Keratinocyte (primary cell): Measurements from ENCODE around the gene SLC7A1. TPM values are rescaled to one million over a fixed set of nuclear protein-coding genes. Genes with fewer than 3 reads are reported as not detected.

Experiments
- DNase-seq: peaks from one replicate; pipeline ENCODE4 v3.0.0-alpha.2; 2011; ENCODE audit warnings: low read depth, missing footprints, low spot score
- FAIRE-seq: peaks from 2 replicates; lab custom pipeline; 2011; peaks lifted over from hg19 to GRCh38; lab: Jason Lieb, UNC
- H2AFZ ChIP-seq: 2 replicates; pipeline ENCODE4 v1.6.0; 2012; ENCODE audit warnings: low read length, control low read depth, inconsistent platforms; ENCODE audit not compliant: control insufficient read depth
- H3K27ac ChIP-seq: 2 replicates; pipeline ENCODE4 v1.5.1; 2011; ENCODE audit warnings: low read length; ENCODE audit not compliant: control insufficient read depth, insufficient read depth
- H3K27me3 ChIP-seq: 3 replicates; pipeline ENCODE4 v1.6.0; 2011; ENCODE audit warnings: low read length; ENCODE audit not compliant: control insufficient read depth, insufficient read depth; ENCODE audit errors: extremely low read depth
- H3K36me3 ChIP-seq, 2 experiments: 2 replicates in 1 of 2; 3 replicates in 1 of 2; pipeline ENCODE4 v1.5.1; 2011; ENCODE audit warnings: low read length in 2 of 2, mild to moderate bottlenecking in 1 of 2; ENCODE audit not compliant: control insufficient read depth in 2 of 2, insufficient read depth in 2 of 2; ENCODE audit errors: extremely low read depth in 1 of 2
- H3K4me1 ChIP-seq: 3 replicates; pipeline ENCODE4 v1.5.1; 2011; ENCODE audit warnings: low read length; ENCODE audit not compliant: control insufficient read depth, insufficient read depth; ENCODE audit errors: extremely low read depth
- H3K4me2 ChIP-seq: 3 replicates; pipeline ENCODE4 v1.6.0; 2011; ENCODE audit warnings: low read depth, low read length; ENCODE audit not compliant: control insufficient read depth, insufficient read depth; ENCODE audit errors: extremely low read depth
- H3K4me3 ChIP-seq, 3 experiments: fragments of 200-600 bp in 1 of 3; sonication (generic) in 1 of 3; 2 replicates in 2 of 3; 3 replicates in 1 of 3; pipeline ENCODE4 v1.5.1; 2011 to 2016; ENCODE audit warnings: low read length in 3 of 3, mild to moderate bottlenecking in 3 of 3, control low read depth in 2 of 3, inconsistent platforms in 1 of 3, low read depth in 1 of 3, mixed read lengths in 1 of 3, mixed run types in 1 of 3, moderate library complexity in 1 of 3; ENCODE audit not compliant: control insufficient read depth in 2 of 3, insufficient read depth in 2 of 3; ENCODE audit errors: extremely low read depth in 1 of 3
- H3K79me2 ChIP-seq: 2 replicates; pipeline ENCODE4 v1.6.0; 2012; ENCODE audit warnings: low read length; ENCODE audit not compliant: control insufficient read depth, insufficient read depth
- H3K9ac ChIP-seq: 3 replicates; pipeline ENCODE4 v1.6.0; 2011; ENCODE audit warnings: low read length; ENCODE audit not compliant: control insufficient read depth, insufficient read depth; ENCODE audit errors: extremely low read depth
- H3K9me1 ChIP-seq: 3 replicates; pipeline ENCODE4 v1.6.0; 2011; ENCODE audit warnings: low read length; ENCODE audit not compliant: control insufficient read depth, insufficient read depth; ENCODE audit errors: extremely low read depth
- H3K9me3 ChIP-seq: 2 replicates; pipeline ENCODE4 v1.5.1; 2012; ENCODE audit warnings: low read depth, low read length; ENCODE audit not compliant: control insufficient read depth
- H4K20me1 ChIP-seq: 3 replicates; pipeline ENCODE4 v1.6.0; 2011; ENCODE audit warnings: low read length; ENCODE audit not compliant: control insufficient read depth, insufficient read depth; ENCODE audit errors: extremely low read depth
- EZH2 ChIP-seq: IDR thresholded peaks from one replicate; pipeline ENCODE4 v1.6.1; 2012; ENCODE audit warnings: inconsistent platforms, mild to moderate bottlenecking, low read length, moderate library complexity
- dilution Hi-C: fragments of 300-500 bp; cut with MboI; formaldehyde crosslinking; loops from one replicate; pipeline ENCODE4 v1.7.0; 2020; ENCODE audit warnings: low sequenced_read_pairs; ENCODE audit not compliant: extremely low pct_ligation_motif_present
- polyA plus RNA-seq, 5 experiments: library from polyadenylated mRNA; depleted of rRNA in 3 of 5; stranded (reverse) in 3 of 5; stranded (forward) in 1 of 5; unstranded in 1 of 5; fragments of >200 nt; gene quantifications; 1 replicate in 1 of 5; 2 replicates in 3 of 5; 3 replicates in 1 of 5; pipeline versions ENCODE4 v1.2.1 to v1.2.3, GENCODE V29; 2011 to 2012; ENCODE audit warnings: missing spikeins in 2 of 5, low read depth in 1 of 5, low replicate concordance in 1 of 5
- TF ChIP-seq, protein P1 (sequence below), 3 experiments: IDR thresholded peaks in 1 of 3; conservative IDR thresholded peaks in 1 of 3; optimal IDR thresholded peaks in 1 of 3; 2 replicates in 2 of 3; 3 replicates in 1 of 3; pipeline versions ENCODE3 to v1.5.1; 2011; ENCODE audit warnings: low read length in 3 of 3, mild to moderate bottlenecking in 3 of 3, moderate library complexity in 2 of 3, control low read depth in 1 of 3, inconsistent platforms in 1 of 3; ENCODE audit not compliant: insufficient read depth in 2 of 3; ENCODE audit errors: extremely low read depth in 1 of 3

Gene SLC7A1
- polyA plus RNA-seq, 1 donor (not counting 4 experiments of a cell fraction or from before 2014, with no cell fraction given): 41.5 TPM

GRCh38 chr13:29499506-29500165 lies 95.9 kb downstream of the SLC7A1 start:
- Histone ChIP-seq H3K79me2 (no peaks in the 10 kb centered on the region), H2AFZ (no peak overlapping the region), H4K20me1 (no peaks in the 10 kb centered on the region), H3K9me1 (no peaks in the 10 kb centered on the region), H3K9ac (no peak overlapping the region), H3K27ac (no peak overlapping the region), H3K4me3 (no peak overlapping the region), H3K4me1 (peaks cover 5% of the 10 kb centered on the region), H3K36me3 (no peaks in the 10 kb centered on the region), H3K4me2 (no peak overlapping the region), H3K9me3 (no peaks in the 10 kb centered on the region), H3K27me3 (peaks cover 16% of the 10 kb centered on the region)
- DNase-seq: no peak
- no peak for FAIRE-seq
- dilution Hi-C loops: no loop called here
- TF ChIP-seq, protein P1, sequence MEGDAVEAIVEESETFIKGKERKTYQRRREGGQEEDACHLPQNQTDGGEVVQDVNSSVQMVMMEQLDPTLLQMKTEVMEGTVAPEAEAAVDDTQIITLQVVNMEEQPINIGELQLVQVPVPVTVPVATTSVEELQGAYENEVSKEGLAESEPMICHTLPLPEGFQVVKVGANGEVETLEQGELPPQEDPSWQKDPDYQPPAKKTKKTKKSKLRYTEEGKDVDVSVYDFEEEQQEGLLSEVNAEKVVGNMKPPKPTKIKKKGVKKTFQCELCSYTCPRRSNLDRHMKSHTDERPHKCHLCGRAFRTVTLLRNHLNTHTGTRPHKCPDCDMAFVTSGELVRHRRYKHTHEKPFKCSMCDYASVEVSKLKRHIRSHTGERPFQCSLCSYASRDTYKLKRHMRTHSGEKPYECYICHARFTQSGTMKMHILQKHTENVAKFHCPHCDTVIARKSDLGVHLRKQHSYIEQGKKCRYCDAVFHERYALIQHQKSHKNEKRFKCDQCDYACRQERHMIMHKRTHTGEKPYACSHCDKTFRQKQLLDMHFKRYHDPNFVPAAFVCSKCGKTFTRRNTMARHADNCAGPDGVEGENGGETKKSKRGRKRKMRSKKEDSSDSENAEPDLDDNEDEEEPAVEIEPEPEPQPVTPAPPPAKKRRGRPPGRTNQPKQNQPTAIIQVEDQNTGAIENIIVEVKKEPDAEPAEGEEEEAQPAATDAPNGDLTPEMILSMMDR (optimal IDR thresholded peaks at IDR 0.05 in 1 of 3, IDR thresholded peaks at IDR 0.05 in 1 of 3, conservative IDR thresholded peaks at IDR 0.05 in 1 of 3; ENCODE audit: extremely low read depth in 1 of 3, insufficient read depth in 2 of 3, low read length in 3 of 3): no peak
- no peak for TF ChIP-seq EZH2

GRCh38 chr13:29498426-29499040 lies 97.0 kb downstream of the SLC7A1 start:
- FAIRE-seq: no peak
- dilution Hi-C loops: no loop called here

More at GRCh38 chr13:29498426-29499040, 97.0 kb downstream of the SLC7A1 start:
- Histone ChIP-seq H3K9me3 (no peaks in the 10 kb centered on the region), H3K9ac (no peak overlapping the region), H3K27me3 (peaks cover 11% of the 10 kb centered on the region), H2AFZ (no peak overlapping the region), H3K9me1 (no peaks in the 10 kb centered on the region), H4K20me1 (no peaks in the 10 kb centered on the region), H3K27ac (no peak overlapping the region), H3K4me1 (peaks cover 5% of the 10 kb centered on the region), H3K36me3 (no peaks in the 10 kb centered on the region), H3K79me2 (no peaks in the 10 kb centered on the region), H3K4me2 (no peak overlapping the region), H3K4me3 (no peak overlapping the region)
- no peak for DNase-seq
- TF ChIP-seq, protein P1 (optimal IDR thresholded peaks at IDR 0.05 in 1 of 3, IDR thresholded peaks at IDR 0.05 in 1 of 3, conservative IDR thresholded peaks at IDR 0.05 in 1 of 3; ENCODE audit: extremely low read depth in 1 of 3, insufficient read depth in 2 of 3, low read length in 3 of 3): no peak
- no peak for TF ChIP-seq EZH2
